Measurements from ENCODE around the gene EPHA4. TPM values are rescaled to one million over a fixed set of nuclear protein-coding genes. Genes with fewer than 3 reads are reported as not detected.

Gene EPHA4
- 5.2 and 21.8 TPM in 2 replicates for total RNA-seq

GRCh38 chr2:221572219-221572820 lies at the start of gene EPHA4:
Gene EPHA4, minus strand, starts transcription at chr2:221572304. Its CDS starts 56 bp downstream, at chr2:221572248.

